NCI-H1417 (cell line): ENCODE data around the gene PAPPA2.
"Not testable (repeated sequence)": the region's sequence is repeated elsewhere in the genome, so short reads cannot be mapped to it uniquely, and the experiment has no call there.

Experiments
- DNase-seq, 3 experiments: peaks; one replicate each; lab custom pipeline; 2025; lab: John Stamatoyannopoulos, UW

The PAPPA2 gene

DNA sequence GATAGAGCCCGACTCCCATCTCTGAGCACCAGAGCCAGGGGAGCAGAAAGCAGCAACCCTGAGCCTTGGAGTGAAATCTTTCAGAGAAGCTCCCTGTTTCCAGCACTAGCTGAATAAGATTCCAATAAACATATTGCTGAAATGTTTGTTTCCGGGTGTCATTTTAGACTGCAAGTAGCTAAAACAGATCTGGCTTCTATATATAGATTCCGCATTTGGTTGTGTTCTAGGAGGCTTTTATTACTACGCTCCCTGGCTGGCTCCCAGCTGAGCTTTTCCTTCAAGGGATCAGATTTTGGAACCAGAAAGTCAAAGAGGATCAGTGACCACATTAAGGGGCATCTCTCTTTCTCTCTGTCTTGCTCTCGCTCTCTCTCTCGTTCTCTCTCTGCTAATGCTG is 88.2 kb downstream of the PAPPA2 start:
- no peak for DNase-seq

DNA sequence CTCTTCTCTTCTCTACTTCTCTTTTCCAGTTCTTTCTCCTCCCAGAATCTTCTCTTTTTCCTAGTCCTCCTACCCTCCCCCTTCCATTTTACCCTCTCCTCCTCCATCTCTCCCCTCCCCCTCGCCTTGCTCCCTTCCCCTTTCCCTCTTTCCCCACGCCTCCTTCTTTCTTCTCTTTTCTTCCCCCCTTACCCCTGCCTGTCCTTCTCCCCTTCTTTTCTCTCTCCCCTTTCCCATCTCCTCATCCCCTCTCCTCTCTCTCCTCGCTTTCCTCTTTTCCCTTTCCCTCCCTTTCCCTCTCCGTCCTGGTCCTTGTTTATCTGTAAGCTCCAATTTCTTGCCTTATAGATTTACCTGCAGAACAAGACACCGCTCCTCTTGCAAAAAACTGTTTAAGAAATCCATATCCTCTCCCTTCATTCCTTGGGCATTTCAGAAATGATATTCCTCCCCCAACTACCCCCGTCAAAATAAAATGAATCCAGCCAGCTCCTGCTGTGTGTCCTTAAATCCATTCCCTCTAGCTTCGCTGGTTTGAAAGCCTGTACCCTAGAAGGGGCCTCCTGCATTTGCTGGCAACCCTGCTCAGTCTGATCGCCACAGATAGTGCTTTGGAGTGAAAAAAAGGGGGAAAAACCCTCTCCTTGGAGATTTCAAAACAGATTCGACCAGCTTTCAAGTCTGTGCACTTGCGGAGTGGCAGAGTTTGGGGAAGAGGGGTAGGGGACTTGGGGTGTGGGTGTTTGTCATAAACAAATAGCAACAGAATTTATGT is 89.4 kb downstream of the PAPPA2 start:
- no peak for DNase-seq

DNA sequence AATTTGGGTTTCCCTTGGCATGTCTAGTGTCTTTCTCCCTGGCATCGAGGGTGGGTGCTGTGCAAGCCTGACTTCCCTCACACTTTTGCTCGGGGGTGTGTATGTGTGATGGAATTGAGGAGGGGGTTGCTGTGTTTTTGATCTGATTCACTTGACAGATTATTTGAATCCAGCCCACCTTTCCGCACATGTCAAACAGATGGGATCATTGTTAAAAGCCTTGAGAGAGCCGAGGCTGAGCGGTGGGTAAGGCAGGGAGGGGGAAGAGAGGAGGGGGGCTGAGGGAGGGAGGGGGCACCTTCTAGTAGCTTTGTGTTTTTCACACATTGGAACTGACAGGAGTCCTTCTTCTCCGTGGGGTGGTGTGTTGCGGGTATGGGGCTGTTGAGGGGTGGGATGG is 90.0 kb downstream of the PAPPA2 start:
- DNase-seq = no peak

DNA sequence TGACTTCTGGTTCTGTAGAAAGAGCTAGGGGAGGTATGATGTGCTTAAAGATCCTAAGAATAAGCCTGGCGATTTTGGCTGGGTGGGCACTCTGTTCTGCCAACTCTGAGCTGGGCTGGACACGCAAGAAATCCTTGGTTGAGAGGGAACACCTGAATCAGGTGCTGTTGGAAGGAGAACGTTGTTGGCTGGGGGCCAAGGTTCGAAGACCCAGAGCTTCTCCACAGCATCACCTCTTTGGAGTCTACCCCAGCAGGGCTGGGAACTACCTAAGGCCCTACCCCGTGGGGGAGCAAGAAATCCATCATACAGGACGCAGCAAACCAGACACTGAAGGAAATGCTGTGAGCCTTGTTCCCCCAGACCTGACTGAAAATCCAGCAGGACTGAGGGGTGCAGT is 93.3 kb downstream of the PAPPA2 start:
- DNase-seq = no peak

DNA sequence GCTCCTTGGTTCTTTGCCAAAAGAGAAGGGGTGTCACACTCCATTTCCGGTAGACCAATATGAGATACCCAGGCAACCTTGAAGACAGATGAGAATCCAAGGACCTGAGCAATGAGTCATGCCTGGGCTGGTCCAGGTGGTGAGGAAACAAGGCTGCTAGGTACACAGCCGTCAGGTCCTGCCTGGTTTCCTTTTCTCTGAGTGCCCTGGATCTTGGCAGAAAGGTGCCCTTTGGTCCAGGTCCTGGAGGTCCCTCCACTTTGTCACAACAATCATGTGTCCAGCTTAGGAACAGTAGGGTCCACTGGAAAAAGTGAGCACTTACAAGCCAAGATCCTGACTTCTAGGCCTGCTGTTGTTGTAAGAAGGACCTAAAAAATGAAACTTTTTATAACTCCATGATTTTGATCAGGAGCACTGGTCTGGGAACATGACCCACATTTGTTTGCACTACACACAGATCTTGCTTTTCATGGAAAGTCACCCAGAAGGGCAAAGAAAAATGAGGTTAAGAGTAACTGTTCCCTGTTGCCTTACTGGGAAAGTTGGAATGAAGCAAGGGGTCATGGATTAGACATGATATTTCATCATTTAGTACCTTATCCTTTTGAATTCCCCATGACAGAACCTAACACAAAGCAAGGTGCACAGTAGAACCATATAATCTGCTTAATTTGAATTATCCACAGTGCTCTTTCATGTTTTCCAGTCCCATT is 94.7 kb downstream of the PAPPA2 start:
- DNase-seq = peak in 1 of 3 experiments; percentile 16

DNA sequence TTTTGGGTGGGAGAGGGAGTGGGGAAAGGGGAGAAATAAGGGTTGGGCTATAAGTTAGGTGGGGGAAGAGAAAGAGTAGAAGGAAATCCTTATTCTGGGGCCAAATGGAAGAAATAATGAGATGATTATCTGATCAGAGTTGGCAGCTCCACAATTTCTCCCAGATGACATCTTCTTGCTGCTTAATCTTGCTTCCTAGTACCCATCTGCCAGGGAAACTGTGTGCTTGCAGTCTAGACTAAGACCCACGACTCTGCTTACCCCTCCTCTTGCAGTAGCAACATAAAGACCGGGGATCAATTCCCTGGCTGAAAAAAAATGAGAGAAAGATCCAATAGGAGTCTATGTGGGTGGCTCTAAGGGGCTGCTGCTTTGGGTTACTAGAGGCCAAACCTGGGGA is 95.6 kb downstream of the PAPPA2 start:
- no peak for DNase-seq

DNA sequence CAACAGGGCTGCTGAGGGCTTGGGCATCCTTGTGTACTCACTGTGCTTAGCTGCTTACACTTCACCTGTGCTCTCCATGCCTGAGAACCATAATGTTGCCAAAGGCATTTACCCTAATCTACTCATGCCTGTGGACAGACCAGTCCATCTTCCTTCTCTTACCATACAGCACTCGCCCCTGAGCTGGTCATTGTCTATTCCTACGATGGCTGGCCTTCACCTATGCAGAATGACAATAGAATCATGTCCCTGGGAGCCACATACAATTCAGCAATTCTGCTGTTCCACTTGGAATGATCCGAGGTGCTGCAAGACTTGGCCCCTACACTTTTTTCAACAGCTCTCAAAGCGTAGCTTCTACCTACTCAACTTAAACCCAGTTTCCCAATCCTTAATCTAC is 96.5 kb downstream of the PAPPA2 start:
- no peak for DNase-seq

DNA sequence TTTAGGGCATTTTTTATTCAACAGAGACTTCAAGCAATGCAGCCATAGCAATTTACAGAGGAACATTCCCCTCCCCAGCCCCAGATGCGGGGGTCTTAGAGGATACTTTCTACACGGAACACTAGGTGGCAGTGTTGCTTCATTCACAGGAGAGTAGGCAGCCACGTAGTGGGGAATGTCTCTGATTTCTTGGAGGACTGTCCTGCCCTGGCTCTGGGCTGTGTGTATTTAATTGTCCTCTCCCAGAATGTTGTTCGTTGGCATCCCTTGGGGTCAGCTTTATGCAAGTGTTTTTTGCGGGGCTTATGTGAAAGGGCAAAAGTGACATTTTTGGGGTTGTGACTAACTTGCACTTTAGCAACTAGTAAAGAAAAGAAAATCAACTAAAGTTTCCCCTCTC is 96.9 kb downstream of the PAPPA2 start:
- DNase-seq = peak; percentile 47 to 87 (median 80)

DNA sequence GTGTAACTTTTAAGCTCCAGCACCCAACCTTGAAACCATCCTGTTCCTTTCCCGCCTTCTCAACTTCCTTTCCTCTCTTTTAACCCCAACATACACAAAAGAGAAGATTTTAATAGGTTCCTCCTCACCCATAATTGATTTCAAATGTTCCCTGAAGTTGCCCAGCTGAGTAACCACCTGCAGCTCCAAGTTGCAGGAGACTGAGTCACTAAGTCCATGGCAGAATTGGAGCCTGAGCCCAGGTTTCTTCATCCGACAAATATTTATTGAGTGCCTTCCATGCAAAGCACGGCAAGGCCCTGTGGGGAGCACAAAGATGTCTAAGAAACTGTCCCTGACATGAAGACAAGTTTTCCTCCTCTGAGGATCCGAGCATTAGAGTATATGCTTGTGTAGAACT is 97.7 kb downstream of the PAPPA2 start:
- DNase-seq = no peak

DNA sequence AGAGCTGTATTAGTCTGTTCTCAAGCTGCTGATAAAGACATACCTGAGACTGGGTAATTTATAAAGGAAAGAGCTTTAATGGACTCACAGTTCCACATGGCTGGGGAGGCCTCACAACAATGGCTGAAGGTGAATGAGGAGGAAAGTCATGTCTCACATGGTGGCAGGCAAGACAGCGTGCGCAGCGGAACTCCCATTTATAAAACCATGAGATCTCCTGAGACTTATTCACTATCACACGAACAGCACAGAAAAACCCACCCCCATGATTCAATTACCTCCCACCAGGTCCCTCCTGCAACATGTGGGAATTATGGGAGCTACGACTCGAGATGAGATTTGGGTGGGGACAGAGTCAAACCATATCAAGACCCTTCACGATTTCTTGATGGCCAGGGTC is 98.8 kb downstream of the PAPPA2 start:
- not testable (repeated sequence) for DNase-seq

DNA sequence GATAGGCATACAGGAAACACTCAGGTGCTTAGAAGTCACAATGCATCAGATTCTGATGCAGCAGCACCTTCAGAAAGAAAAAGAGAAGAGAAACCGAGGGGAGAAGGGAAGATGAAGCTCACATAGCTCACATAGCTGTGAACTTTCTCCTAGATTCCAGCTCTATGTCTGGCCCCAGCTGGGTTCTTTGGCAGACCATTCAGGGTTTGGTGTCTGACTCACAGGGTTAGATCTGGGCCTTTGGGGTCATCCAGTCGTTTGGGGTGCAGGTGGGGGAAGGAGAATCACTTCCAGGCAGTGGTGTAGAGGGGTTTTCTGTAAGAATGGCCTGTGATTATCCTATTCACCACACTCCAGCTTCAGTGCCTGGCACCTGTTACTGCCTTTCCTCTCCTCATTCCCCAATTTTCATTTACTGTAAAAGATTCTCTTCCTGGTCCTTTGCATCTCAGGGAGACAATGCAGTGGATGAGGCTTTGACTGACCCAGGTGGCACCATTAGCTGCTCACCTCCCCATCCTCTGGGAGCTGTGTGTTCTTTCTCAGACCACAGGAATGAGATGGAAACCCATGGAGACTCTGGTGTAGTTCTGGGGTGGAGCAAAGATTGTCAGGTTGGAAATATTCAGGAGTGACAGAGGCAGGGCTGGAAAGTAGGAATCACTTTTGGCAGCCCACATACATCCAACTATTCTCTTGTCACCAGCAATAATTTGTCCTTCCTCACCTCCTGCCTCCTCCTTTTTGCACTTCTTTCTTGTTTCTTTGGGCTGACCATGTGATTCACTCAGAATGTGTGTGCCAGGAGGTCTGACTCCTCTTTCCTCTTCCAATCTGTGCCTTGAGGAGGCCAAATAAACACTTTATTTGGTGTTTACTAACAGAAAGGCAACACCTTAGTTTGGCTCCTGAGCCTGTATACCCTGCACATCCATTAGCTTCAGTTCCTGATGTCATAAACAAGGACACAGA is 103.3 kb downstream of the PAPPA2 start:
- no peak for DNase-seq

DNA sequence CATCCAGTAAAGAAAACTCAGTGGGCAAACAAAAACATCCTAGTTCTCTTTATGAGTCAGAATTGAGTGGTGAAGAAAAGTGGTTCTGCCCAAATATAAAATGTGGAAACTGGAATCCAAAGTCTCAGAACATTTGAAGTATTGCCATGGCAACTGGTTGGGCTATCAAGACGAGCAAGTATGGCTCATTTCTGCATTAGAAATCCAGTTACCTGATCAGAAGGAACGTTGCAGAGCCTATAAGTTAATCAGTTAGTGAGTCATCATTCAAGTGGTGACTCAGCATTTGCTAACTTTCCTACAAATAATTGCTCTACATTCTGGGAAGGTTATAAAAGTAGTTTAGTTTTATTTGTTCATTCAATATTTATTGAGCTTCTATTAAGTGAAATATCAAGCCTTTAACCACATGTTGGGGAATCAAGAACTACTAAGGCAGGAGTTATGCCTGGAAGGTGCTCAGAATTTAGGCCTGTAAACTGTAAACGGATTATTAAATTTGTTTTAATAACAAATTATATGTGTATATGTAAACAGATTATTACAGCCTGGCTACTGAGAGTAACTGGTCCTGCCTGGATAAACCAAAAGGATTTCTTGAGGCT is 104.3 kb downstream of the PAPPA2 start:
- no peak for DNase-seq

DNA sequence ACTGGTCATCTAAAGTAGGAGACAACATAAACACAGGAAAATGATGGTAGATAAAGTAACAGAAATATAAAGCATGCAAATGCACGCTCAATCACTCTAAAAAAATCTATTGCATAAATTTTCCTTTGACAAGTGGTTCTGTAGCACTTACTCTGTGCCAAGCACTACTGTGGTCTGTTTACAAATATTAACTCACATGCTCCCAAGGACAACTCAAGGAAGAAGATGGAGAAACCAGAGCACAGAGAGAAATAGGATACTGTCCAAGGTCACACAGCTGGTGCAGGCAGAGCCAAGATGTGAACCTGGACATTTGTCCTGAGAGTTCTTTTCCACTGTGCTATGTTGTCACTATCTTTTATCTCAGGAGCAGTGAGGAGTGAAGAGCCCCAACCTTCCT is 105.2 kb downstream of the PAPPA2 start:
- DNase-seq = no peak

DNA sequence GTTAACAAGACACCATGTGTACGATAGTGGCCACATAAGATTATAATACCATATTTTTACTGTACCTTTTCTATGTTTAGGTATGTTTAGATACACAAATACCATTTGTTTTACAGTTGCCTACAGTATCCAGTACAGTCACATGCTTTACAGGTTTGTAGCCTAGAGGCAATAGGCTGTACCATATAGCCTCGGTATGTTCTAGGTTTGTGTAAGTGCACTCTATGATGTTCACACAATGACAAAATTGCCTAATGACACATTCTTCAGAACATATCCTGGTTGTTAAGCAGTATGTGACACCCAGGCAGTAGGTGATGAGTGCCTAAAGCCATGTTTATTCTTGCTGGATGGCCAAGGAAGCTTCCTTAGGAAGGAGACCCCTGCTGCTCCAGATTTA is 111.8 kb downstream of the PAPPA2 start:
- no peak for DNase-seq

DNA sequence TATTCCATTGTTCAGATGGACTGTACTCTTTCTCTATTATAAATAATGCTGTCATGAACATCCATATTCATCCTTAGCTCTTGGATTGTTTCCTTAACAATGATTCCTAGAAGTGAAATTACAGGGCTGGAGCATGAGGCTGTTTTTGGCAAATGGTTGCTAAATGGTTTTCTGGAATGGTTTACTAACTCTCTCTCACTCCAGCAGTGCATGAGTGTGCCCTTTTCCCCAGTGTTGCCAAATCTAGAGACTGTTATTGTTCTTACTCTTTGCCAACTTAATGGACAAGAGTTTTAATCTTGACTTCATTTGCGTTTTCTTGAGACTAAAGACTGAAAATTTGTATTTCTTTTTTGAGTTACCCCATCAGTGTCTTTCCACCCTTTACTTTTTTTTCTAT is 113.0 kb downstream of the PAPPA2 start:
- DNase-seq = no peak

DNA sequence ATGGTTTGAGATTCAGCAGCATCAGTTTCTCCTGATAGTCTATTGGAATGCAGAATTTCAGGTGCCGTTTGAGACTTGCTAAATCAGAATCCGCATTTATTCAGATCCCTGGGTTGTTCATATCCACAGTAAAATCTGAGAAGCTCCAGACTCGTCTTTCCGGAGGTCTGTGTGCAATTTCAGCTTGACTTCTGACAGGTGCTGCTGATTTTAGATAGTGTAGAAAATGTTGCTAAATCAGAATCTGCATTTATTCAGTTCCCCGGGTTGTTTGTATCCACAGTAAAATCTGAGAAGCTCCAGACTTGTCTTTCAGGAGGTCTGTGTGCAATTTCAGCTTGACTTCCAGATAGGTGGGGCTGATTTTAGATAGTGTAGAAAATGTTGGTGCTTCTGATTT is 113.7 kb downstream of the PAPPA2 start:
- DNase-seq = no peak

DNA sequence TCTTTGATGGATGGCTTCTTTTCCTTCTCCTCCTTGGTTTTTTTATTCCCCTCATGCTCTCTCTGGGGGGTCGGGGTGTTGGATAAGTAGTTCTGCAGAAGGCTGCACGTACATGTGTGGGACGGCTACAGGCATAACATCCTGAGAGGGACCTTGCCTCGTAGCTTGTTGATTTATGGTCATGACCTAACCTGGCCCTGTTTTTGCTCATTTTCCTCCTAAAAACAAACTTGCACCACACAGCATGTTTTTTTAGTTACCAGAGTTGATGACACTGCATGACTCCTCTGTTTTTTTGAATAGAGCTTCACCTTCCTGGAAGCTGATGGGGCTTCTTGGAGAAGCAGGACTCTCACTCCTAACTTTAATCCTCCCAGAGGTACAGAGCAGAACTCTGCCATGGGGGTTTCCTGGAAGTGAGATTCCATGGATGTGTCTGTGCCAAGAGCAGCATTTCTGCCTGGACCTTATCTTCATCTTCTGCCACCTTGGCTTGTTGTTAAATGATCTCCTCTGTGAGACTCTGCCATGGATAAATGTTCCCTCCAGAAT is 114.7 kb downstream of the PAPPA2 start:
- no peak for DNase-seq

DNA sequence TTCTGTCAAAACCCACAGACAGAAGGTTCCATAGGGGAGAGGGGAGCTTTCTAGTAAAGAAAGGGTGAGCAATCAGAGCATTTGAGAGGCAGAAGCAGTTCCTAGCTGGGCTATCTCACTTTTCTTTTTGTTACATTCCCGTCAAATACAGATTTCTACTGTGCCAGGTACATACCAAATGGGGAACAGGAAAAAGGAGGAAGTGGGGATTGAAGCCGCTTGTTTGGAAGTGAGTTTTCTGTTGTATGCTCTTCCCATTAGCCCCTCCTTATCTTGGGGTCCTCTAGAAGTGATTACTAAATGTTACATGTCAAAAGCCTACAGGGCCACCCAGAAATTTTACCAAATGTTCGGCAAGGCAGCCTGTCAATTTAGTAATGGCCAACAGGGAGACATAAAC is 116.1 kb downstream of the PAPPA2 start:
- DNase-seq = no peak

DNA sequence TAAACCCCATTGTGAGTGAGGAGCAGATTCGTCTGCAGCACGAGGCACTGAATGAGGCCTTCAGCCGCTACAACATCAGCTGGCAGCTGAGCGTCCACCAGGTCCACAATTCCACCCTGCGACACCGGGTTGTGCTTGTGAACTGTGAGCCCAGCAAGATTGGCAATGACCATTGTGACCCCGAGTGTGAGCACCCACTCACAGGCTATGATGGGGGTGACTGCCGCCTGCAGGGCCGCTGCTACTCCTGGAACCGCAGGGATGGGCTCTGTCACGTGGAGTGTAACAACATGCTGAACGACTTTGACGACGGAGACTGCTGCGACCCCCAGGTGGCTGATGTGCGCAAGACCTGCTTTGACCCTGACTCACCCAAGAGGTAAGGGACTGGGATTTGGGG is 132.2 kb downstream of the PAPPA2 start:
- no peak for DNase-seq

DNA sequence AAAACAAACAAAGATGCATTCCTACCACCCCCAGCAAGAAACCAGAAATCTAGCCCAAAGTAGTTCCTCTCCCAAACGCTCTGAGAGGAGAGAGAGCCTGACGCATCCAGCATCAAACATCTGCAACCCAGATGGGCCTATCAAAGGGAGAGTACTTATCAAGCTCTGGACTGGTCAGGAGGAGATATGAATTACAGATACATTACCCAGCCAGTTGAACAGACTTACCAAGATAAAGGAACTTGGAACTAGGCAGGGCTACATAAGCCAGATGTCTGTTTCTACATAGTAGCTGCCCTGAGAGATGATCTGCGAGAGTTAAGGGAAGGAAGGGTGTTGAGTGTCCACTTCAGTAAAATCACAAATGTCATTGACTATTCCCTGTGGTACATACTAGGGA is 138.4 kb downstream of the PAPPA2 start:
- DNase-seq = no peak

DNA sequence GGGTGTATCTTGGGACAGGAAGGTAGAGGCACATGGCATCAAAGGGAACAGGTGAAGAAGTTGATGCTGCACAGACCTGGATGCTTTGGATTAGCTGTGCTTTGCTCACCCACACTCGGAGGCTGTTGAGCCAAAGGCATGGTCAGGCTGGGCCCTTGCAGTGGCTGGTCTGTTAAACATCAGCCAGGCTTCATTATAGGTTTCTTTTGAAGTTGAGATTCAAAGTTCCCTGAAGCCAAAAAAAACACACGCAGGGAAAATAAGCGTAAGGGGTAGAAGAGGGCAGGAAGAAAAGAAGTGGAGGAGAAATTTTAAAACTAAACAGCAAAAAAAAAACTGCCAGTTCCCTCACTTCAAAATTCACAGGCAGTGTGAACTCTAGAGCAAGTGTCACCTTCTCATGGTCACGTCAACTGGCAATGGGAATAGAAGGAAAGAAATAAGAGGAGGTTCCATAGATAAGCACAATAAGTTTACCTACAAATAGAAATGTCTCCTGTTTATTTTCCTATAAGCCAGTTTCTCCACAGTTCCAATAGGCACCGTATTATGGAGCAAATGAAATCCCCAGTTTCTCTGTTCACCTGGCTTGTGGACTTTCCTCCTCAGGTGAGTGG is 139.5 kb downstream of the PAPPA2 start:
- DNase-seq = no peak
